GM12873 (cell line): ENCODE data around the gene CCL3.

Source experiments
- CTCF ChIP-seq: IDR thresholded peaks from 2 replicates; pipeline ENCODE4 v1.5.1; 2012; ENCODE audit warnings: low read depth, mild to moderate bottlenecking, moderate library complexity, low read length, control low read depth; ENCODE audit not compliant: insufficient read depth; ENCODE audit errors: missing control alignments

CCL3 gene

GRCh38 chr17:36089888-36090836, at the start of gene CCL3:
Gene CCL3 (minus strand): TSS chr17:36090143. CDS start chr17:36090058, 85 bp downstream.
- no peak for TF ChIP-seq CTCF

DNA sequence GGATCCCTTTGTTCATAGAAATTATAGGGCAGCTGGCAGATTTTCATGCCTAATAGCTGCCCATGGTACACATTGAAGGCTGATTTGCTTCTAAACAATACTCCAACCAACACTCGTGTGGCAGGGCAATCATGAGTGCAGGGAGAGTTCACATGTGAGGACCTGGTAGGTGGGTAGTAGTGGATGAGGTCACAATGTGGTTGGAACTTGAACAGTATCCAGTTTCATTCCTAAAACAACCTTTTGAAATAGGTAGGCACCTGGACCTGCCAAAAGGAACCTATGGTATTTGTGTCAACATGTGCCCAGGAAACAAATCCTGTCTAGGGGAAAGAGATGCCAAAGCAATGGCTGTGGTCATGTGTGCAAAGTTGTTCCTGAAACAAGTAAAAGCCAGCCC, 46.5 kb upstream of the CCL3 start:
- no peak for TF ChIP-seq CTCF

- TF ChIP-seq CTCF: no peak
These were observed 46.1 kb upstream of the CCL3 start for GRCh38 chr17:36136036-36136435.

DNA sequence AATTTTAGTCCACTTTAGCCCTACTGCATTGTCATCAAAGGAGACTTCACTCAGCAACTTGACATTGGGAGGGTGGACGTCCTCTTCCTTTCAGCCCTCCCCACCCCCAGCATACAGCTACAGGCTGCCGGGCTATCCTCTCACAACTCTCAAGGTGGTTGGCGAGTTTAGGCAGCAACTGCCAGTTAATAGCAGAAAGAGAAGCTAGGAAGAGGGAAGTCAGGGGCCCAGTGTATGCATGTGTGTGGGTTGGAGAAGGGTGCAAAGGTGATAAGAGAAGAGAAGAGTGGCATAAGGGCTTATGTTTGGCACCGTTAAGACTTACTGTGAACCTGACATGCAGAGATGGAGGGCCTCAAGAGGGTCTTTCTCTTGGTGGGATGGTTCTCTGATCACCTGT, 45.5 kb upstream of the CCL3 start:
- TF ChIP-seq CTCF: no peak

DNA sequence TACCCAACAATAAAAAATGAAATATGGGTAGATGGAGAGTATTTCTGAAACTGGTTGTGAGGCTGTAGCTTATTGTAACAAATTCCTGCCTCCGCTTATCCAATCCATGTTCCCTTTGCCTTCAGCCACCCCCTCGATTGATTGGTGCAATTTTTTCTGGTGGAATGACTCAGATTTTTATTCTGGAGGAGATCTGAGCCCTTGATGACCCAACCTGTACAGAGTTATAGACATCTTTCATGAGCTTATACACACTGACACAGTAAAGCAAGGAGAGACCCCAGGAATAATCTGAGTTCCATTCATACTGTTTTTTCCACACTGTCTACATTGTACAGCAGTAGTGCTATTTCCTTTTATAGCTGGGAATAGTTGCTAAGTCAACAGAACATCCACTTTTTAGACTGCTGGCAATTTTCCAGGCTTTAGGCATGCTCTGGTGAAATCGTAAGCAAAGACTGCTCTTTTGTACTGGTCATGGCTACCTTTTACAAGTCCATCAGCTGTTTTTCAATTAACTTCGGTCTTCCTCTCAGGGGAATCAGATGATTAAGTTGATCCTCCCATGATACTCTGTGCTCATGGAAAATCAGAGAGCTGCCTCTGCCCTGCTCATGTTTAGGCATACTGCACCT, 43.8 kb upstream of the CCL3 start:
- no peak for TF ChIP-seq CTCF

DNA sequence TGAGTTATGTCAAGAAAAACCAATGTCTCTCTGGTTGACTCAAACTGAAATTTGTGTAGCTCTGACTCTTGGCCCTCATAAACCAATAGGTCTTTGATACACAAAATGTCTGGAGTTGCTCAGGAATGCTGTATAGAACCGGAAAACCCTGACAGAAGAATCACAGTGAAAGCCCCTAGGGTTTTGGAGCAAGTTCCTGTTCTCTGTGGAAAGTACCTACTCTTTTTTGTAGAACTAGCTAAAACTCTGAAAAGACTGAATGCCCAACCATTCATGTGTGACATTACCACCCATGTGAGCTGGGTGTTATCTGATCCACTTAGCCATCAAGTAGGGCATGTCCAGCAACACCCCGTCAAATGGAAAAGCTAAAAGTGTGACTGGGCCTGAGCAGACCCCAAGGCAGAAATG, 42.5 kb upstream of the CCL3 start:
- no peak for TF ChIP-seq CTCF

- no peak for TF ChIP-seq CTCF
These were observed 42.0 kb upstream of the CCL3 start for GRCh38 chr17:36131931-36132330.
